GM12865 (cell line): Measurements from ENCODE around the gene DPF3.

ENCODE experiments used
- DNase-seq: peaks from one replicate; pipeline ENCODE4 v3.0.0; 2010; ENCODE audit warnings: low read depth
- H3K4me3 ChIP-seq: 2 replicates; pipeline ENCODE4 v1.5.1; 2011; ENCODE audit warnings: mild to moderate bottlenecking, low read depth, low read length, control low read depth
- CTCF ChIP-seq: IDR thresholded peaks from 2 replicates; pipeline ENCODE4 v1.5.1; 2011; ENCODE audit warnings: low read length, control low read depth, low read depth, inconsistent platforms; ENCODE audit not compliant: insufficient read depth; ENCODE audit errors: missing control alignments

DPF3 gene

DNA sequence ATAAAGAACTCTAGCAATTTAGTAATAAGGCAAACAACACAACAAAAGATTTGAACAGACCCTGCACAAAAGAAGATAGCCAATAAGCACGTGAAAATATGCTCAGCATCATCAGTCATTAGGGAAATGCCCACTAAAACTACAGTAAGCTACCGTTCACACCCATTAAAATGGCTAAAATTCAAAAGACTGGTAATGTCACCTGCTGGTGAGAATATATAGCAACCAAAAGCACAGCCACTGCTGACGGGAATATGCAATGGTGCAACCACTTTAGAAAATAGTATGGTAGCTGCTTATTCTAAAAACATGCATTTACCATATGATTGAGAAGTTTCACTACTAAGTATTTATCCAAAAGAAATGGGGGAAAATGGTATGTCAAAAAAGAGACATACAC, 74.9 kb downstream of the DPF3 start:
- H3K4me3 ChIP-seq: no peak overlapping the region
- TF ChIP-seq CTCF: no peak
- DNase-seq: no peak

DNA sequence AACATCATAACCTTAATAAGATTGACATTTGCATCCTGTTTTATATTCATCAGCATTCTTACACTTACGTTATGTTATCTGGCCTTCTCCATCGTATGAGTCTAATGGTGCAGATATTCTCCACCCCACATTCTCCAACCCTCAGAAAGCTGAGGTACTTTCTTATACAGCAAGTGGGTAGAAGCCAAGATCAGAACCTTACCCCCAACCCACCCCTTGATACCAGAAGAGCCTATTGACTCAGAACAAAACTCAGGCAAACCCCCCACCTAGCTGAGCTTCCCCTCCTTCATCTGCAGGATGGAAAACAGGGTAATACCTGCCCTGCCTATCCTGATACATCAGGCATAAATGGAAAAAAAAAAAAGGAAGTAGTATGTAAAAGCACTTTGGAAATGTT, 77.6 kb downstream of the DPF3 start:
- no peak for DNase-seq
- no peak overlapping the region for H3K4me3 ChIP-seq
- TF ChIP-seq CTCF: no peak

- H3K4me3 ChIP-seq: no peak overlapping the region
- no peak for DNase-seq
- TF ChIP-seq CTCF: no peak
Observed at GRCh38 chr14:72815430-72815829, 78.5 kb downstream of the DPF3 start.

DNA sequence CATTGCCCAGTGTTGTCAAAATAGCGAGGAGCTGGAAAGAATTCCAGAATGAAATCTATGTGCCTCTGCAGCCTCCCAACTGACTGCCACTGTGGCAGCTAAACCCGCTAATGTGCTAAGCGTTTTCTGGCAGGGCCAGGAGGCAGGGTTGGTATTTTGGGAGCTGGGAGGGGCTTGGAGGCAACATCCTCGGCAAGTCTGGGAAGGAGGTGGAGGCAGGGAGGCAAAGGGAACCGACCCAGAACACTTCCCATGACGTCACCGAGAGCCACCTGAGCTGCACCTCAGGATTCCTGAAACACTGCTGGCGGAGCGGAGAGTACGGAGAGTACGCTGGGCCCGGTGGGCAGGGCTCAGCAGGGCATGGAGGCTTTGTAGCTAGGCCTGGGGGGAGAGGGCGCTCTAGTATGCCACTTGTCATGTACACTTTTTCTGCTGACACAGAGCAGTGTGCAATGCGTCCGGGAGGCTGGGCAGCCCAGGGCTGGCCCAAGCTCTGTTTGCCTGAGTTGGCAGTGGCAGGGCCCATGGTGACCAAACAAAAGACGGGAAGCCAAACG, 81.5 kb downstream of the DPF3 start:
- TF ChIP-seq CTCF: no peak
- DNase-seq: no peak
- no peak overlapping the region for H3K4me3 ChIP-seq

GRCh38 chr14:72810201-72810600, 83.7 kb downstream of the DPF3 start:
- TF ChIP-seq CTCF: no peak
- no peak overlapping the region for H3K4me3 ChIP-seq
- DNase-seq: no peak

GRCh38 chr14:72809063-72809462, 84.8 kb downstream of the DPF3 start:
- DNase-seq: no peak

More at GRCh38 chr14:72809063-72809462, 84.8 kb downstream of the DPF3 start:
- TF ChIP-seq CTCF: no peak
- H3K4me3 ChIP-seq: no peak overlapping the region
